GM18909 (cell line): ENCODE measurements around the gene KHDRBS2.

Experiments used
- ATAC-seq: cut with Tn5 transposase; IDR thresholded peaks from one replicate; pipeline ENCODE4 v1.9.1; 2021; ENCODE audit warnings: mild to moderate bottlenecking; ENCODE audit not compliant: unreplicated experiment, poor library complexity

Gene KHDRBS2

DNA sequence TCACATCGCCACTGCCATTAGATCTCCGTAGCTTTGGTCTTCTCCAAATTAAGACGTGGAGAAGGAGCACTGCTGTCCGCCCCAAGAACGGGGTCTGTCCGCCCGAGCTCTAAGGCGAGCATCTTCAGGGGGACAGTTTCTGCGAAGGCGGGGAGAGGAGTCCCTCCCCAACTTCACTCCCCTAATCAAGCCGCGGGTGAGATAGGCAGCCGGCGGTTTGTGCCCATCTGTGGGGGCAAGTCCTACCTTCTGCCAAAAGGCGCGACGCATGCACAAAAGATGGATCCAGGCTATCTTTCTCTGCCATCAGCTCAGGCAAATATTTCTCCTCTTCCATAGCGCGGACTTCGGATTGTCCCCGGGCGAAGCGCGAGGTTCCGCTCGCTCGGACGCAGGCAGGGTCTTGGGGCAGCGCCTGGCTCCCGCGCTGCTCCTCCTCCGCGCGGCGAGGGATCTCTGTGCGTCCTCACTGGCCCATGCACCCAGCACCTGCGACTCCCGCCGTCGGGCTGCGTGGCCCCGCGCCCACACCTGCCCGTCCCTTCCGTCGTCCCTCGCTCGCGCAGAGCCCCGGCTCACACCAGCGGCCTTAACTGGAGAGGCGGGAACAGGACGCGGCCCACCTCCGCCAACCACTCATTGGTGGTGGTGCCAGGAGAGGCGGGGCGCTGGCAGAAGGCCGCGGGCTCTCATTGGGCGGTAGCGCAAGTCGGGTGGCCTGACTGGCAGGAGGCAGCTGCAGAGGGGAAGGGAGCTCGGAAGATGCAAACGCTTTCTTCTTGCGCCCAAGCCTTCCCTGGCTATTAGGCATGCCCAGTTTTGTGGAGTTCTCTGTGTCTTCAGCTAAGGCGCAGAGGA, at the start of gene KHDRBS2:
Gene KHDRBS2 (minus strand): TSS at position 614 of the 858 bp plus-strand sequence.
- ATAC-seq: peak; percentile 100

DNA sequence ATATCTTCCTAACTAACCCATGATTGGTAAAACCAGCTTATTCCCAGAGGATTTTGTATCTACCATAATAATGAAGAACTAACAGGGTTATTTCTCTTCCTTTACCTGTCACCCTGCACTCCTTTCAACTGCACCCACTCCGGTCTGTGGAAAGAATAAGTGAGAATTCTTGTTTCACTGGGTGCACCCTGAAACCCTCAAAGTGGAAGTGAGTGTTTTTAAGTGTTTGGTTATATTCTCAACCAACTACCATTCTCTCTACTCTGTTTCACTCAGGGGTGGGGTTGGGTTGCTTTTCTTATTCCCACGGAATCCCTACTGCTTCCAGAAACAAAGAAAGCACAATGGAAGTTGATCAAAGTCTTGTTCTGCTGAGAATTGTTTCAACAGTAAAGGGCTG, 42.6 kb upstream of the KHDRBS2 start:
- ATAC-seq: no peak

DNA sequence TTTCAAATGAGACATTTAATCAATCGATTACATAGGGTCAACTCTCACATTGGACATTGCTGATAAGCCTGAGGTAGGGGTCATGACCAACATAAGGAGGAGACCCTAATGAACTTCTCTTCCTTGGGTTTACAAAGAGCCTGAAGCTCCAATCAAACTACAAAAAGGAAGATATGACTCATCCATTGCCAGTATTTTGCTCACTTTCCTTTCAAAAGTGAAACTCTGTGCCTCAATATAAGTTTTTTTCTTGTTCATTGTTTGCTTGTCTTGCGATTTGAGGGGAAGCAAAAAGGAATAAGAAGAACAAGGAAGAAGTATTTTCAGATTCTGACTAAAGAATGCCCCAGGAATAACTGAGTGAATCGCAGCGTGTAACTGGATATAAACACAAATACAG, 38.8 kb upstream of the KHDRBS2 start:
- ATAC-seq: no peak

GRCh38 chr6:62323818-62324431, 37.9 kb upstream of the KHDRBS2 start:
- no peak for ATAC-seq

- ATAC-seq: peak; percentile 92
Measured at GRCh38 chr6:62298745-62299392, 12.8 kb upstream of the KHDRBS2 start.

GRCh38 chr6:62296541-62296940, 10.5 kb upstream of the KHDRBS2 start:
- ATAC-seq: no peak

- ATAC-seq: no peak
Measured at GRCh38 chr6:62288974-62289373, 2.9 kb upstream of the KHDRBS2 start.

DNA sequence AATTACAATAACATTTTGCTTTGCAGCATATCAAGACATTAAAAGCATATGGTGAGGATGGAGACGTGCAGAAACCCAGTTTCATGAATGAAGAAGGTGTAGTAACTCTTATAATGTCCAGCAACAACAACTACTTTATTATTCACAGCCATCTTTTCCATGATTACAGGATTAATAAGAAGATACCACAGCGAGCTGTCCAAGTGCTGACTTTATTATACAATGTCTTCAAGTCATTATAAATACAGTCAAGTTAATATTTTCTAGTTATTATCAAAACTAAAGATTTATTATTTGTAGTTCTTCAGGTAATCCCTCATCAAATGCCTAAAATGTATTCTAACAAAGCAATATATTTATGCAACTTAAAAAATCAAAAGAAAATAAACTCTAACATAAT, 2.5 kb upstream of the KHDRBS2 start:
- no peak for ATAC-seq

DNA sequence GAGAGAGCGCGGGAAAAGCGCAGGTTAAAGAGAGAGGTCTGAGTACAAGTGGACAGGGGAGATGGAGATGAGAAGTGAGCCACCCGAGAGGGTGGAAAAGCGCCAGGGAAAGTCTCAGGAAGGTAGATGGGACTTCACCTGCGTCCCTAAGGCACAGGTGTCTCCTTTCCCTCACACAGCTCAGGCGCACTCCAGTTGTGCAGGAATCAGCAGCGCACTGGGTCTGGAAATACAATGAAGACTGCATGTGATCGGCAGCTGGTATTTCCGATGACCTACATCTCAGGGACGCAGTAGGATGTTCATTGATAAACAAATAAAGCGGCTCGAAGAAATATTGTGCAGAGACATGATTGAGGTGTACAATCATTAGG, 432 bp upstream of the KHDRBS2 start:
- ATAC-seq: peak; percentile 5

DNA sequence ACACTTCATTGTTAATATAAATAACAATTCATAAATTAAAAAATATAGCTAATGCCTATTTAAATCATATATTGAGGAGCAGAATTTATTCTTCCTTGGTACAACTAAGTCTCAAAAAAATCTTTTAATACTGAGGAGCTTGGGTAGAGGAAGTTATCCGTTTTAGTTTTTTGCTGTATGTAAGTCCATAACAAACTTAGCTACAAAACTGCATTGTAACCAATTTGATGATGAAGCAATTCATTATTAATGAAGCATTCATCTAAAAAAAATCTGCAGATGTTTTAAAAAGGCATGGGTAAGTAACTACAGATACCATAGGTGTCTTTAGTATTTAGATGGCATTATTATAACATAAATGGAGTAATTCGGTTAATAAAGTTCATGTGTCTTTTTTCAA, 1.3 kb downstream of the KHDRBS2 start:
- ATAC-seq: no peak

GRCh38 chr6:62283796-62284411, 2.1 kb downstream of the KHDRBS2 start:
- no peak for ATAC-seq

- no peak for ATAC-seq
Measured at GRCh38 chr6:62283365-62283764, 2.7 kb downstream of the KHDRBS2 start.

- ATAC-seq: no peak
Measured at GRCh38 chr6:62280099-62280498, 5.9 kb downstream of the KHDRBS2 start.

DNA sequence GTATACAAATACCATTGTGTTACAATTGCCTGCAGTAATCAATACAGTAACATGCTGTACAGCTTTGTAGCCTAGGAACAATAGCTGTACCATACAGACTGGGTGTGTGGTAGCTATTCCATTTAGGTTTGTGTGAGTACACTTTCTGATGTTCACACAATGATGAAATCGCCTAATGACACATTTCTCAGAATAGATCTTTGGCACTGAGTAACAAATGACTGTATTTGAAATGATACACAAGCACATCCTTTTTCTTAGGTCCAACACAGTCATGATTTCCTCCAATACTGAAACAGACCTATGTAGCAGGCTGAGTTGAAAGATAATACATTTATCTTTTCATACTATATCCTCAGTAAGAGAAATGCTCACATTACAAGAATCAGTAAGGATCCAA, 13.9 kb downstream of the KHDRBS2 start:
- no peak for ATAC-seq

DNA sequence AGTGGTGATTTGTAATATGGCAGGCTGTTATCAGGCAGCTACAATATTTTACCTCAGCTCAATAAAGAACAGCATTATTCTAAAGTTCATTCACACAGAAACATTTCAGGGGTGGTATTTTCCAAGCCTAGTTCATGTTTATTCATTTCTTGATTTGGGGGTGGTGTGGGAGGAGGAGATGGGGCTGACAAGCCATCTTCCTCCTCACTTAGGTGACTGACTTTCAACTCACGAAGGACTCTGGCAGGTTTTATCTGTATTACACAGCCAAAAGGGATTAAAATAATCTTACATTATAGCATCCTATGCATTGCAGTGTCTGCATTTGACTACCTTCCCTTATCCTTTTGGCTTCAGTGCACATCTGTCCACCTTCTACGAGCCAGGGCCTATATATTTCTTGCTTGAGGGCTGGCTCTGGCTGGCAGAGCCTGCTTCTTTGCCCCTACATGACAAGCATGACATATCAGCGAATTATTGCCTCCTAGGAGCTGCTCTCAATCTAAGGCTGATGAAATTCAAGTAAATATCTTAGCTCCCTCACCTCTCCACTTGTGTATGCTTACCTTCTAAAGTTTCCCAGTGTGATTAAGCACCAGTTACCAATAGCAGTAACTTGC, 20.0 kb downstream of the KHDRBS2 start:
- no peak for ATAC-seq

- ATAC-seq: no peak
Measured at GRCh38 chr6:62262283-62262682, 23.7 kb downstream of the KHDRBS2 start.

GRCh38 chr6:62246087-62246486, 39.9 kb downstream of the KHDRBS2 start:
- no peak for ATAC-seq

- ATAC-seq: no peak
Measured at GRCh38 chr6:62236784-62237183, 49.2 kb downstream of the KHDRBS2 start.

DNA sequence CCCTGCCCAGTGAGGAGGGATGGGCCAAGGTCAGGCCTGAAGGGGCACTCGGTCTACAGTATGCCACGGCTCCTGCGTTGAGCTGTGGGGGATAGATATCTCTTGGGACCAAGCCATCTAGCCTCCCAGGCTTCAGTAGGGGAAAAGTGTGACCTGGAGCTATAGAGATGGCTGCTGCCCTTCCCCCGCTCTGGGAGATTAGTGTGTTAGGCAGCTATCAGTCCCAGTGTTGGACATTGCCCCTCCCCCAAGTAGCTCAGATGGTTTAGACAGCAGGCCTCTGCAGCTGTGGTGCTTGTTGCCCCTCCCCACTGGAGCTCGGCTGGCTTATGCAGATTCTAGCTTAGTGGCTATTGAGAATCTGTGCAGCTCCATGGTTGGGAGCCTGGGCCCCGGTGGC, 56.8 kb downstream of the KHDRBS2 start:
- no peak for ATAC-seq

DNA sequence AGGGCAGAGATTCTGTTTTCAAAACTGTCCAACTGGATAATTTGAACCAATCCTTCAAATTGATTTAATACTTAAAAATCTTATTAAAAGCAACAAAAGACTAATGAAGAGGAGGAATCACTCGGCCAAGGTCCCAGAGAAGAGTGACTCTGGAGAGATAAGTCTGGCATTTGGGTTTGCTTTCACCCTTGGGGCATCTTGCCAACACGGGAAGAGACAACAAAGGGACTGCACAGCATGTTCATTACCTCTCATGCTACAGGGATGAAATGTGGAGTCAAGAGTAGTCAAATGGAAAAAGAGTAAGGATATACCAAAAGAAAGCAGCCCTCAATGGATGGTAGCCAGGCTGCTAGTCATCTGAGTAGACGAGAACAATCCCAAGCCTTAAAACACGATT, 68.2 kb downstream of the KHDRBS2 start:
- ATAC-seq: no peak

GRCh38 chr6:62202078-62202477, 83.9 kb downstream of the KHDRBS2 start:
- ATAC-seq: no peak
